Daoy (cell line): ENCODE data around the gene ASIC3. TPM values are rescaled to one million over a fixed set of nuclear protein-coding genes. Genes with fewer than 3 reads are reported as not detected.

Experiments used
- total RNA-seq: library from RNA; depleted of rRNA; stranded (reverse); fragments of >200 nt; shearing (Covaris generic); gene quantifications from 2 replicates; pipeline ENCODE4 v1.2.3, GENCODE V29; 2014; rRNA removed

The ASIC3 gene
- total RNA-seq, 1 experiment from 2014 or later: 1.5 TPM

Other genes starting within 250 kb of the ASIC3 start
- 3.3 TPM in 1 of 2 replicates, not detected in the other for gene TMEM176B, start 248.2 kb upstream of the ASIC3 start, total RNA-seq
- 0.33 and 2.6 TPM in 2 replicates for gene TMEM176A, start 247.8 kb upstream of the ASIC3 start, total RNA-seq
- 0.17 and 0.36 TPM in 2 replicates for gene AOC1, start 196.0 kb upstream of the ASIC3 start, total RNA-seq
- 0.80 and 1.3 TPM in 2 replicates for gene KCNH2, start 70.2 kb upstream of the ASIC3 start, total RNA-seq
- 0.39 and 0.46 TPM in 2 replicates for gene NOS3, start 57.5 kb upstream of the ASIC3 start, total RNA-seq
- gene ATG9B, start 24.0 kb upstream of the ASIC3 start, total RNA-seq: not detected in 2 replicates
- gene ABCB8, start 20.1 kb upstream of the ASIC3 start, total RNA-seq: 44.2 and 49.1 TPM in 2 replicates
- gene CDK5, start 9.4 kb downstream of the ASIC3 start, total RNA-seq: 56.6 and 63.8 TPM in 2 replicates
- 157 and 195 TPM in 2 replicates for gene SLC4A2, start 11.1 kb downstream of the ASIC3 start, total RNA-seq
- 93.8 and 111 TPM in 2 replicates for gene FASTK, start 32.3 kb downstream of the ASIC3 start, total RNA-seq
- gene TMUB1, start 35.0 kb downstream of the ASIC3 start, total RNA-seq: 51.2 and 61.3 TPM in 2 replicates
- 41.6 and 72.6 TPM in 2 replicates for gene AGAP3, start 37.9 kb downstream of the ASIC3 start, total RNA-seq
- gene GBX1, start 119.2 kb downstream of the ASIC3 start, total RNA-seq: not detected in 2 replicates
- gene ASB10, start 138.7 kb downstream of the ASIC3 start, total RNA-seq: not detected in 2 replicates
- gene H2BK1, start 162.0 kb downstream of the ASIC3 start, total RNA-seq: not detected in 2 replicates
- 116 and 126 TPM in 2 replicates for gene ABCF2, start 178.7 kb downstream of the ASIC3 start, total RNA-seq
- gene CHPF2, start 184.0 kb downstream of the ASIC3 start, total RNA-seq: 38.3 and 43.5 TPM in 2 replicates
- 25.6 and 29.9 TPM in 2 replicates for gene SMARCD3, start 200.2 kb downstream of the ASIC3 start, total RNA-seq